Sigmoid colon (tissue), 4 donors: ENCODE results near the gene IFNLR1.

Experiments used
- EP300 ChIP-seq, 4 donors: sonication (generic); formaldehyde crosslinking; IDR thresholded peaks; one replicate each; pipeline ENCODE4 v1.6.1; 2017; ENCODE audit warnings: antibody characterized with exemption in 4 of 4
- POLR2A ChIP-seq, 2 donors: fragments of 450-650 bp; IDR thresholded peaks; one replicate each; pipeline ENCODE4 v1.6.1; 2016; ENCODE audit warnings: antibody characterized with exemption in 2 of 2, mild to moderate bottlenecking in 2 of 2, moderate library complexity in 2 of 2
- POLR2AphosphoS5 ChIP-seq, 4 donors: sonication (generic); formaldehyde crosslinking; IDR thresholded peaks; one replicate each; pipeline ENCODE4 v1.6.1; 2017; ENCODE audit warnings: antibody characterized with exemption in 4 of 4
- TF ChIP-seq, protein P1 (sequence below), 4 experiments: fragments of 450-650 bp in 3 of 4; fragments of 200-600 bp in 1 of 4; IDR thresholded peaks; one replicate each; pipeline ENCODE4 v1.5.1; 2016 to 2019; ENCODE audit warnings: antibody characterized with exemption in 4 of 4, mild to moderate bottlenecking in 3 of 4, moderate library complexity in 2 of 4

GRCh38 chr1:24147816-24148215, 39.3 kb downstream of the IFNLR1 start:
- TF ChIP-seq, protein P1, sequence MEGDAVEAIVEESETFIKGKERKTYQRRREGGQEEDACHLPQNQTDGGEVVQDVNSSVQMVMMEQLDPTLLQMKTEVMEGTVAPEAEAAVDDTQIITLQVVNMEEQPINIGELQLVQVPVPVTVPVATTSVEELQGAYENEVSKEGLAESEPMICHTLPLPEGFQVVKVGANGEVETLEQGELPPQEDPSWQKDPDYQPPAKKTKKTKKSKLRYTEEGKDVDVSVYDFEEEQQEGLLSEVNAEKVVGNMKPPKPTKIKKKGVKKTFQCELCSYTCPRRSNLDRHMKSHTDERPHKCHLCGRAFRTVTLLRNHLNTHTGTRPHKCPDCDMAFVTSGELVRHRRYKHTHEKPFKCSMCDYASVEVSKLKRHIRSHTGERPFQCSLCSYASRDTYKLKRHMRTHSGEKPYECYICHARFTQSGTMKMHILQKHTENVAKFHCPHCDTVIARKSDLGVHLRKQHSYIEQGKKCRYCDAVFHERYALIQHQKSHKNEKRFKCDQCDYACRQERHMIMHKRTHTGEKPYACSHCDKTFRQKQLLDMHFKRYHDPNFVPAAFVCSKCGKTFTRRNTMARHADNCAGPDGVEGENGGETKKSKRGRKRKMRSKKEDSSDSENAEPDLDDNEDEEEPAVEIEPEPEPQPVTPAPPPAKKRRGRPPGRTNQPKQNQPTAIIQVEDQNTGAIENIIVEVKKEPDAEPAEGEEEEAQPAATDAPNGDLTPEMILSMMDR (IDR thresholded peaks at IDR 0.05): no peak
- TF ChIP-seq POLR2A (IDR thresholded peaks at IDR 0.05) (no peak), POLR2AphosphoS5 (IDR thresholded peaks at IDR 0.05) (no peak), EP300 (IDR thresholded peaks at IDR 0.05) (no peak)
